ENCODE results near the gene ZDHHC11B. TPM values are rescaled to one million over a fixed set of nuclear protein-coding genes. Genes with fewer than 3 reads are reported as not detected.
"Not testable (repeated sequence)": the region's sequence is repeated elsewhere in the genome, so short reads cannot be mapped to it uniquely, and the experiment has no call there.

Gene ZDHHC11B
- total RNA-seq, 1 donor from 2014 or later, result 0.64 TPM

- TF ChIP-seq CTCF (IDR thresholded peaks at IDR 0.05), result no peak
- H3K27me3 ChIP-seq, result no peaks in the 10 kb centered on the region
- intact Hi-C loops (cut with DNase I), result no loop called here
- no peak overlapping the region for H3K27ac ChIP-seq
- H3K36me3 ChIP-seq, result no peaks in the 10 kb centered on the region
- DNase-seq (ENCODE audit: low spot score in 2 of 2), result peak in 1 of 2 donors; percentile 61
- H3K4me1 ChIP-seq, result no peaks in the 10 kb centered on the region
- H3K4me3 ChIP-seq, result no peak overlapping the region
- H3K9me3 ChIP-seq, result no peaks in the 10 kb centered on the region
Measured at GRCh38 chr5:756865-757345, 27.6 kb downstream of the ZDHHC11B start.

GRCh38 chr5:756171-756570 is 28.4 kb downstream of the ZDHHC11B start:
- intact Hi-C loops (cut with DNase I), result no loop called here
- Histone ChIP-seq H3K4me1 (no peaks in the 10 kb centered on the region), H3K27ac (no peak overlapping the region), H3K27me3 (no peaks in the 10 kb centered on the region), H3K36me3 (no peaks in the 10 kb centered on the region), H3K9me3 (no peaks in the 10 kb centered on the region), H3K4me3 (no peak overlapping the region)
- no peak for TF ChIP-seq CTCF (IDR thresholded peaks at IDR 0.05)
- DNase-seq (ENCODE audit: low spot score in 2 of 2), result peak in 1 of 2 donors; percentile 61

- H3K36me3 ChIP-seq; H3K9me3 ChIP-seq; H3K4me1 ChIP-seq; H3K27ac ChIP-seq; DNase-seq (ENCODE audit: low spot score in 2 of 2); H3K27me3 ChIP-seq; H3K4me3 ChIP-seq; intact Hi-C loops (cut with DNase I): not testable (repeated sequence)
Measured at GRCh38 chr5:754143-754632, 30.3 kb downstream of the ZDHHC11B start.

GRCh38 chr5:753567-754142 is 30.9 kb downstream of the ZDHHC11B start:
- H3K27me3 ChIP-seq; H3K9me3 ChIP-seq; H3K4me3 ChIP-seq; DNase-seq (ENCODE audit: low spot score in 2 of 2); H3K27ac ChIP-seq; H3K4me1 ChIP-seq; H3K36me3 ChIP-seq; intact Hi-C loops (cut with DNase I): not testable (repeated sequence)

GRCh38 chr5:752532-753115 is 31.9 kb downstream of the ZDHHC11B start:
- intact Hi-C loops (cut with DNase I); H3K36me3 ChIP-seq; H3K4me1 ChIP-seq; H3K9me3 ChIP-seq; H3K27me3 ChIP-seq; H3K4me3 ChIP-seq; H3K27ac ChIP-seq; DNase-seq (ENCODE audit: low spot score in 2 of 2): not testable (repeated sequence)

GRCh38 chr5:751992-752391 is 32.5 kb downstream of the ZDHHC11B start:
- H3K27ac ChIP-seq; H3K4me3 ChIP-seq; H3K36me3 ChIP-seq; H3K27me3 ChIP-seq; H3K4me1 ChIP-seq; H3K9me3 ChIP-seq; intact Hi-C loops (cut with DNase I); DNase-seq (ENCODE audit: low spot score in 2 of 2): not testable (repeated sequence)

GRCh38 chr5:751496-751895 is 33.0 kb downstream of the ZDHHC11B start:
- Histone ChIP-seq H3K27ac (no peak overlapping the region), H3K27me3 (no peaks in the 10 kb centered on the region), H3K9me3 (no peaks in the 10 kb centered on the region), H3K36me3 (no peaks in the 10 kb centered on the region), H3K4me1 (no peaks in the 10 kb centered on the region), H3K4me3 (no peak overlapping the region)
- TF ChIP-seq CTCF (IDR thresholded peaks at IDR 0.05), result no peak
- intact Hi-C loops (cut with DNase I), result no loop called here
- DNase-seq (ENCODE audit: low spot score in 2 of 2), result no peak

GRCh38 chr5:750226-750625 is 34.3 kb downstream of the ZDHHC11B start:
- DNase-seq (ENCODE audit: low spot score in 2 of 2), result not testable (repeated sequence)

More at GRCh38 chr5:750226-750625, 34.3 kb downstream of the ZDHHC11B start:
- H3K27ac ChIP-seq; H3K9me3 ChIP-seq; H3K4me3 ChIP-seq; H3K27me3 ChIP-seq; intact Hi-C loops (cut with DNase I); H3K36me3 ChIP-seq; H3K4me1 ChIP-seq: not testable (repeated sequence)

All from ascending aorta (tissue), 2 donors.